Measurements from ENCODE around the gene GUCD1. TPM values are rescaled to one million over a fixed set of nuclear protein-coding genes. Genes with fewer than 3 reads are reported as not detected.

The GUCD1 gene
- 47.8 to 63.4 TPM (median 53.0 TPM) in 5 replicates for total RNA-seq (2022; extraction: Qiagen RNA extraction)

GRCh38 chr22:24554313-24555164 lies at the start of gene GUCD1:
Gene GUCD1, minus strand, starts transcription at chr22:24555138. Its CDS starts 147 bp downstream, at chr22:24554991.

GRCh38 chr22:24602847-24603769 lies 48.2 kb upstream of the GUCD1 start, which contains the start of gene GGT1:
Gene GGT1, plus strand, starts transcription at chr22:24603193. Its CDS starts 7,889 bp downstream, at chr22:24611082.

GRCh38 chr22:24592851-24593558 lies 38.1 kb upstream of the GUCD1 start, which contains the start of gene LRRC75B:
Gene LRRC75B, minus strand, starts transcription at chr22:24593073. Its CDS starts 34 bp downstream, at chr22:24593039.

GRCh38 chr22:24555165-24556039 lies 464 bp upstream of the GUCD1 start, which contains the start of gene SNRPD3:
Gene SNRPD3, plus strand, starts transcription at chr22:24555999. Its CDS starts 1,676 bp downstream, at chr22:24557675.

GRCh38 chr22:24494528-24495364 lies 60.2 kb downstream of the GUCD1 start, which contains the start of gene UPB1:
Gene UPB1, plus strand, starts transcription at chr22:24495332. Its CDS starts 72 bp downstream, at chr22:24495404.

Other genes starting within 250 kb of the GUCD1 start
- gene ADORA2A, start 127.5 kb downstream of the GUCD1 start, total RNA-seq (2022; extraction: Qiagen RNA extraction) = 0.54 to 1.2 TPM (median 0.80 TPM) in 5 replicates
- gene UPB1, start 59.8 kb downstream of the GUCD1 start, total RNA-seq (2022; extraction: Qiagen RNA extraction) = not detected in 5 replicates
- gene SNRPD3, start 861 bp upstream of the GUCD1 start, total RNA-seq (2022; extraction: Qiagen RNA extraction) = 133 to 266 TPM (median 142 TPM) in 5 replicates
- gene LRRC75B, start 37.9 kb upstream of the GUCD1 start, total RNA-seq (2022; extraction: Qiagen RNA extraction) = 5.5 to 9.0 TPM (median 8.1 TPM) in 5 replicates
- 84.8 to 113 TPM (median 104 TPM) in 5 replicates for gene GGT1, start 48.1 kb upstream of the GUCD1 start, total RNA-seq (2022; extraction: Qiagen RNA extraction)
- not detected in 5 replicates for gene PIWIL3, start 219.6 kb upstream of the GUCD1 start, total RNA-seq (2022; extraction: Qiagen RNA extraction)

Measured in A549 treated with Mapracorat at 1 μM for 4 hours (cell line).